ENCODE results near the gene PRG2. TPM values are rescaled to one million over a fixed set of nuclear protein-coding genes. Genes with fewer than 3 reads are reported as not detected.

PRG2 gene
- total and polyA plus RNA-seq, 2 of the 4 experiments (the other 2 are of a cell fraction) = not detected

- Histone ChIP-seq H3K9ac (ENCODE audit: low read depth, low read length) (no peak overlapping the region), H3K23ac (ENCODE audit: low read depth, low read length) (no peak overlapping the region), H4K20me1 (ENCODE audit: insufficient read depth, low read length) (no peaks in the 10 kb centered on the region), H3K9me1 (ENCODE audit: insufficient read depth, low read length) (no peaks in the 10 kb centered on the region), H2BK15ac (ENCODE audit: low read depth, low read length) (no peak overlapping the region), H2BK5ac (ENCODE audit: low read depth, low read length, poor library complexity, severe bottlenecking) (no peak overlapping the region), H2BK20ac (ENCODE audit: low read depth, low read length) (no peak overlapping the region), H4K91ac (ENCODE audit: insufficient read depth, low read depth, low read length) (no peak overlapping the region), H3K4me3 (ENCODE audit: insufficient read depth, low read depth, low read length) (no peak overlapping the region), H3K18ac (ENCODE audit: low read depth, low read length) (no peak overlapping the region), H3K27me3 (ENCODE audit: control insufficient read depth, insufficient read depth, low read length) (peaks cover 32% of the 10 kb centered on the region), H3K56ac (ENCODE audit: extremely low read depth, insufficient read depth, low read length) (no peak overlapping the region), H3K14ac (replicated peaks; ENCODE audit: low read depth, low read length) (no peak overlapping the region), H3K4me2 (ENCODE audit: low read depth, low read length) (no peak overlapping the region), H3K4ac (ENCODE audit: low read depth, low read length) (no peak overlapping the region), H3K9me3 (ENCODE audit: control insufficient read depth, insufficient read depth, low read length) (no peaks in the 10 kb centered on the region), H3K79me1 (ENCODE audit: low read depth in 1 of 2, low read length in 2 of 2) (no peaks in the 10 kb centered on the region), H3K27ac (ENCODE audit: insufficient read depth, low read length) (no peak overlapping the region), H4K5ac (ENCODE audit: low read depth, low read length) (no peak overlapping the region), H3K4me1 (ENCODE audit: control insufficient read depth, insufficient read depth, low read length) (no peaks in the 10 kb centered on the region), H2AK9ac (replicated peaks; ENCODE audit: low read depth, low read length, poor library complexity) (no peak overlapping the region), H3K36me3 (ENCODE audit: control insufficient read depth, insufficient read depth, low read length) (no peaks in the 10 kb centered on the region), H4K8ac (ENCODE audit: low read depth in 2 of 2, low read length in 2 of 2) (no peak overlapping the region), H2AFZ (replicated peaks; ENCODE audit: low read length, poor library complexity) (no peak overlapping the region), H2AK5ac (ENCODE audit: low read depth, low read length) (no peak overlapping the region), H2BK120ac (ENCODE audit: low read depth, low read length) (no peak overlapping the region)
- intact Hi-C loops (cut with micrococcal nuclease) = no loop called here
- no TSS peak for BruUV-seq (replicated peaks)
- no peak for DNase-seq
- dilution Hi-C loops (cut with HindIII; ENCODE audit: low sequenced_read_pairs, unreplicated experiment) = no loop called here
- WGBS, 2 experiments (ENCODE audit: extremely low coverage in 2 of 2, insufficient read length in 1 of 2) = 50% methylated on average over 2 of the region's 5 CpGs; no CpG with 5 or more reads in 1 of the 2 experiments
- CTCF ChIA-PET = no interaction called here
- in situ Hi-C loops (cut with MboI; ENCODE audit: low sequenced_read_pairs) = no loop called here
- POLR2A ChIA-PET (ENCODE audit: unreplicated experiment) = no interaction called here
- TF ChIP-seq RFX5 (IDR thresholded peaks at IDR 0.05; ENCODE audit: low read depth, low read length) (no peak), RCOR1 (IDR thresholded peaks at IDR 0.05; ENCODE audit: insufficient replicate concordance, low read length) (no peak), MXI1 (IDR thresholded peaks at IDR 0.05; ENCODE audit: borderline replicate concordance, low read depth, low read length) (no peak), RAD21 (IDR thresholded peaks at IDR 0.05; ENCODE audit: low read length) (no peak)
- ATAC-seq (ENCODE audit: low read depth) = no peak
Measured at GRCh38 chr11:57386178-57386940, 4.1 kb downstream of the PRG2 start.
